MCF 10A (cell line): Measurements from ENCODE around the gene DCDC2B. TPM values are rescaled to one million over a fixed set of nuclear protein-coding genes. Genes with fewer than 3 reads are reported as not detected.

ENCODE experiments used
- BruUV-seq: library from RNA; stranded (reverse); fragments of 400-500 nt; replicated peaks from 2 replicates; lab custom pipeline; 2021; lab: Mats Ljungman, UMichigan
- CTCF ChIA-PET: fragments of 300-600 bp; sonication (Branson Sonifier 250); formaldehyde crosslinking; extraction: SDS; loops from one replicate; lab custom pipeline; 2021; ENCODE audit warnings: antibody characterized with exemption, inconsistent platforms; lab: Yijun Ruan, JAX
- POLR2A ChIA-PET: fragments of 300-600, 350-650 bp; sonication (Branson Sonifier 250); formaldehyde crosslinking; extraction: SDS; loops from one replicate; lab custom pipeline; 2020; ENCODE audit warnings: antibody characterized with exemption, inconsistent platforms; lab: Yijun Ruan, JAX
- DNase-seq: peaks from one replicate; pipeline ENCODE4 v3.0.0-alpha.2; 2018; ENCODE audit not compliant: unreplicated experiment
- H3K27ac Mint-ChIP-seq: one replicate; pipeline ENCODE4 v1.8.0; 2022; ENCODE audit warnings: mild to moderate bottlenecking, low read depth, mixed read lengths; ENCODE audit not compliant: unreplicated experiment
- H3K27me3 Mint-ChIP-seq: one replicate; pipeline ENCODE4 v1.8.0; 2022; ENCODE audit warnings: mixed read lengths; ENCODE audit not compliant: insufficient read depth, unreplicated experiment
- H3K36me3 Mint-ChIP-seq: one replicate; pipeline ENCODE4 v1.8.0; 2022; ENCODE audit warnings: mild to moderate bottlenecking, moderate library complexity, mixed read lengths; ENCODE audit not compliant: insufficient read depth, unreplicated experiment
- H3K4me1 Mint-ChIP-seq: one replicate; pipeline ENCODE4 v1.8.0; 2022; ENCODE audit warnings: mixed read lengths; ENCODE audit not compliant: insufficient read depth, unreplicated experiment
- H3K4me3 Mint-ChIP-seq: one replicate; pipeline ENCODE4 v1.8.0; 2022; ENCODE audit warnings: mild to moderate bottlenecking, moderate library complexity, mixed read lengths; ENCODE audit not compliant: unreplicated experiment
- H3K9me3 Mint-ChIP-seq: one replicate; pipeline ENCODE4 v1.8.0; 2022; ENCODE audit warnings: mixed read lengths; ENCODE audit not compliant: unreplicated experiment
- intact Hi-C: fragments of 100-400 bp; cut with micrococcal nuclease; formaldehyde crosslinking; loops from 2 replicates; pipeline ENCODE4 v1.14.1; 2022
- total RNA-seq: library from RNA; stranded (reverse); gene quantifications from 2 replicates; pipeline ENCODE4 v1.2.3, GENCODE V29; 2022
- TF ChIP-seq, protein P1 (sequence below): fragments of 200-600 bp; IDR thresholded peaks from one replicate; pipeline ENCODE4 v1.8.0; 2022; ENCODE audit warnings: antibody characterized with exemption, mild to moderate bottlenecking; ENCODE audit not compliant: unreplicated experiment

DCDC2B gene
- total RNA-seq, 1 experiment from 2014 or later, result not detected

- Mint-ChIP-seq H3K4me1 (peaks cover 29% of the 10 kb centered on the region), H3K36me3 (peaks cover 58% of the 10 kb centered on the region), H3K27me3 (no peaks in the 10 kb centered on the region), H3K4me3 (peak overlapping the region; percentile 97), H3K9me3 (no peaks in the 10 kb centered on the region), H3K27ac (peak overlapping the region; percentile 98)
- no peak for DNase-seq
- TF ChIP-seq, protein P1, sequence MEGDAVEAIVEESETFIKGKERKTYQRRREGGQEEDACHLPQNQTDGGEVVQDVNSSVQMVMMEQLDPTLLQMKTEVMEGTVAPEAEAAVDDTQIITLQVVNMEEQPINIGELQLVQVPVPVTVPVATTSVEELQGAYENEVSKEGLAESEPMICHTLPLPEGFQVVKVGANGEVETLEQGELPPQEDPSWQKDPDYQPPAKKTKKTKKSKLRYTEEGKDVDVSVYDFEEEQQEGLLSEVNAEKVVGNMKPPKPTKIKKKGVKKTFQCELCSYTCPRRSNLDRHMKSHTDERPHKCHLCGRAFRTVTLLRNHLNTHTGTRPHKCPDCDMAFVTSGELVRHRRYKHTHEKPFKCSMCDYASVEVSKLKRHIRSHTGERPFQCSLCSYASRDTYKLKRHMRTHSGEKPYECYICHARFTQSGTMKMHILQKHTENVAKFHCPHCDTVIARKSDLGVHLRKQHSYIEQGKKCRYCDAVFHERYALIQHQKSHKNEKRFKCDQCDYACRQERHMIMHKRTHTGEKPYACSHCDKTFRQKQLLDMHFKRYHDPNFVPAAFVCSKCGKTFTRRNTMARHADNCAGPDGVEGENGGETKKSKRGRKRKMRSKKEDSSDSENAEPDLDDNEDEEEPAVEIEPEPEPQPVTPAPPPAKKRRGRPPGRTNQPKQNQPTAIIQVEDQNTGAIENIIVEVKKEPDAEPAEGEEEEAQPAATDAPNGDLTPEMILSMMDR, result no peak
- no TSS peak for BruUV-seq
- POLR2A ChIA-PET, result interaction anchor here (1.2 to 2.8 kb wide), 2 partner anchors 18 to 108 kb away, joined by 9 to 11 read pairs; partner anchors contain the start of gene CCDC28B
- CTCF ChIA-PET, result interaction anchor here (0.6 to 0.7 kb wide), 3 partner anchors 69 to 588 kb away, joined by 3 to 4 read pairs (median 3); no protein-coding TSS in a partner anchor
- intact Hi-C loops, result loop anchor here (2.0 kb wide), 1 partner anchor 49 kb away; no protein-coding TSS in a partner anchor
Measured at GRCh38 chr1:32181563-32181962, 27.3 kb upstream of the DCDC2B start.

GRCh38 chr1:32182060-32182459, 26.8 kb upstream of the DCDC2B start:
- BruUV-seq, result no TSS peak
- H3K4me3 Mint-ChIP-seq, result peak overlapping the region; percentile 97
- TF ChIP-seq, protein P1, result no peak
- H3K27ac Mint-ChIP-seq, result peak overlapping the region; percentile 98
- no peak for DNase-seq
- ChIA-PET CTCF (interaction anchor here (0.6 to 0.7 kb wide), 3 partner anchors 23 to 588 kb away, joined by 3 to 4 read pairs (median 4); partner anchors contain the start of gene IQCC), POLR2A (interaction anchor here (1.2 to 2.8 kb wide), 2 partner anchors 17 to 108 kb away, joined by 9 to 11 read pairs; partner anchors contain the start of gene CCDC28B)
- intact Hi-C loops, result no loop called here
- peaks cover 30% of the 10 kb centered on the region for H3K4me1 Mint-ChIP-seq
- no peaks in the 10 kb centered on the region for H3K9me3 Mint-ChIP-seq
- H3K27me3 Mint-ChIP-seq, result no peaks in the 10 kb centered on the region
- peaks cover 63% of the 10 kb centered on the region for H3K36me3 Mint-ChIP-seq

GRCh38 chr1:32184650-32185049, 24.2 kb upstream of the DCDC2B start:
- Mint-ChIP-seq H3K27ac (no peak overlapping the region), H3K27me3 (no peaks in the 10 kb centered on the region), H3K4me1 (peaks cover 30% of the 10 kb centered on the region), H3K36me3 (peaks cover 89% of the 10 kb centered on the region), H3K4me3 (no peak overlapping the region), H3K9me3 (no peaks in the 10 kb centered on the region)
- BruUV-seq, result no TSS peak
- TF ChIP-seq, protein P1, result no peak
- ChIA-PET POLR2A (interaction anchor here (0.7 kb wide), 1 partner anchor 12 kb away, joined by 3 read pairs; no protein-coding TSS in a partner anchor), CTCF (no interaction called here)
- DNase-seq, result no peak
- intact Hi-C loops, result no loop called here

- Mint-ChIP-seq H3K4me1 (peaks cover 29% of the 10 kb centered on the region), H3K27ac (peak overlapping the region; percentile 49), H3K36me3 (peaks cover 92% of the 10 kb centered on the region), H3K27me3 (no peaks in the 10 kb centered on the region), H3K4me3 (no peak overlapping the region), H3K9me3 (no peaks in the 10 kb centered on the region)
- CTCF ChIA-PET, result no interaction called here
- no TSS peak for BruUV-seq
- intact Hi-C loops, result no loop called here
- DNase-seq, result no peak
- POLR2A ChIA-PET, result interaction anchor here (0.8 kb wide), 1 partner anchor 19 kb away, joined by 3 read pairs; the partner anchor contains the start of gene IQCC
- TF ChIP-seq, protein P1, result no peak
Measured at GRCh38 chr1:32186077-32186476, 22.8 kb upstream of the DCDC2B start.
